GM12878 (cell line): ENCODE data around the gene TMEM150B. TPM values are rescaled to one million over a fixed set of nuclear protein-coding genes. Genes with fewer than 3 reads are reported as not detected.

Experiments
- ATAC-seq: fragments of 200-7000 bp; cut with Tn5 transposase; 3 replicates; pipeline ENCODE4 v1.9.1; 2020; ENCODE audit warnings: mild to moderate bottlenecking, moderate library complexity
- BruUV-seq: library from RNA; stranded (reverse); fragments of 400-500 nt; replicated peaks from 2 replicates; lab custom pipeline; 2021; lab: Mats Ljungman, UMichigan
- CTCF ChIA-PET: fragments of 300-600 bp; sonication (Branson Sonifier 250); formaldehyde crosslinking; extraction: SDS; loops from one replicate; lab custom pipeline; 2021; ENCODE audit warnings: inconsistent platforms; lab: Yijun Ruan, JAX
- POLR2A ChIA-PET: fragments of 350-600 bp; formaldehyde crosslinking; extraction: SDS; loops from one replicate; lab custom pipeline; 2021; ENCODE audit warnings: inconsistent platforms; lab: Charles Lee
- RAD21 ChIA-PET: fragments of 300-600 bp; sonication (Branson Sonifier 250); formaldehyde crosslinking; loops from one replicate; lab custom pipeline; 2023; ENCODE audit warnings: antibody characterized with exemption; ENCODE audit not compliant: unreplicated experiment; lab: Charles Lee
- SMC1A ChIA-PET: fragments of 300-600 bp; sonication (Branson Sonifier 250); formaldehyde crosslinking; loops from one replicate; lab custom pipeline; 2023; ENCODE audit not compliant: unreplicated experiment, uncharacterized antibody; lab: Charles Lee
- DNase-seq: peaks from one replicate; pipeline ENCODE4 v3.0.0-alpha.2; 2011; ENCODE audit warnings: low read depth, low spot score
- FAIRE-seq: peaks from 3 replicates; lab custom pipeline; 2011; peaks lifted over from hg19 to GRCh38; lab: Jason Lieb, UNC
- H2AFZ ChIP-seq: 2 replicates; pipeline ENCODE4 v1.6.0; 2011; ENCODE audit warnings: low read depth, low read length, control low read depth; ENCODE audit not compliant: control insufficient read depth
- H3K27ac ChIP-seq: 2 replicates; pipeline ENCODE4 v1.5.1; 2011; ENCODE audit warnings: control low read depth; ENCODE audit not compliant: control insufficient read depth, insufficient read depth
- H3K27me3 ChIP-seq, 2 experiments: replicated peaks in 1 of 2; 2 replicates each; pipeline versions ENCODE4 v1.6.0 to v1.6.1; 2011; ENCODE audit warnings: low read length in 1 of 2; ENCODE audit not compliant: control insufficient read depth in 2 of 2, insufficient read depth in 2 of 2
- H3K36me3 ChIP-seq, 2 experiments: 2 replicates each; pipeline ENCODE4 v1.5.1; 2011; ENCODE audit warnings: low read length in 1 of 2; ENCODE audit not compliant: control insufficient read depth in 2 of 2, insufficient read depth in 2 of 2
- H3K4me1 ChIP-seq: 2 replicates; pipeline ENCODE4 v1.6.1; 2011; ENCODE audit warnings: mild to moderate bottlenecking, low read length, moderate library complexity, mixed read lengths; ENCODE audit not compliant: control insufficient read depth, insufficient read depth
- H3K4me2 ChIP-seq: 2 replicates; pipeline ENCODE4 v1.6.0; 2011; ENCODE audit warnings: control low read depth; ENCODE audit not compliant: control insufficient read depth, insufficient read depth
- H3K4me3 ChIP-seq: fragments of 200-600 bp; sonication (generic); 2 replicates; pipeline ENCODE4 v1.5.1; 2016
- H3K79me2 ChIP-seq: 2 replicates; pipeline ENCODE4 v1.6.0; 2011; ENCODE audit warnings: low read length; ENCODE audit not compliant: control insufficient read depth, insufficient read depth
- H3K9ac ChIP-seq: 2 replicates; pipeline ENCODE4 v1.8.0; 2011; ENCODE audit warnings: low read length, control low read depth, mixed read lengths; ENCODE audit not compliant: control insufficient read depth, insufficient read depth
- H3K9me3 ChIP-seq: replicated peaks from 3 replicates; pipeline ENCODE4 v1.5.1; 2011; ENCODE audit warnings: mild to moderate bottlenecking, low read length; ENCODE audit not compliant: control insufficient read depth, insufficient read depth
- H4K20me1 ChIP-seq: 2 replicates; pipeline ENCODE4 v1.6.0; 2011; ENCODE audit not compliant: control insufficient read depth, insufficient read depth
- CHD2 ChIP-seq: IDR thresholded peaks from 2 replicates; pipeline ENCODE4 v1.6.1; 2011; ENCODE audit warnings: low read depth, low read length, improper control_type of control experiment, borderline replicate concordance
- CTCF ChIP-seq, 3 experiments: IDR thresholded peaks in 2 of 3; conservative IDR thresholded peaks in 1 of 3; 2 replicates each; pipeline ENCODE4 v1.5.1; 2011; ENCODE audit warnings: low read depth in 3 of 3, low read length in 3 of 3, mild to moderate bottlenecking in 3 of 3, control low read depth in 2 of 3, moderate library complexity in 2 of 3, inconsistent platforms in 1 of 3, mixed read lengths in 1 of 3; ENCODE audit not compliant: control insufficient read depth in 2 of 3, insufficient read depth in 1 of 3; ENCODE audit errors: extremely low read depth in 1 of 3
- FOXM1 ChIP-seq: IDR thresholded peaks from 2 replicates; pipeline ENCODE4 v1.6.1; 2012; ENCODE audit warnings: low read depth, mild to moderate bottlenecking, inconsistent platforms, low read length, moderate library complexity
- GABPA ChIP-seq: IDR thresholded peaks from 2 replicates; pipeline ENCODE4 v1.6.1; 2014; ENCODE audit warnings: antibody characterized with exemption, low read depth, mild to moderate bottlenecking, inconsistent platforms
- GATAD2B ChIP-seq: fragments of 450-650 bp; conservative IDR thresholded peaks from 2 replicates; pipeline ENCODE4 v1.6.1; 2017; ENCODE audit warnings: low read depth, mild to moderate bottlenecking, moderate library complexity
- HDAC6 ChIP-seq: fragments of 200-600 bp; sonication (generic); IDR thresholded peaks from one replicate; pipeline ENCODE4 v1.8.0; 2017; ENCODE audit warnings: antibody characterized with exemption; ENCODE audit not compliant: unreplicated experiment
- KDM1A ChIP-seq: fragments of 200-600 bp; sonication (generic); IDR thresholded peaks from 2 replicates; pipeline ENCODE4 v1.6.1; 2016; ENCODE audit warnings: borderline replicate concordance
- KLF5 ChIP-seq: fragments of 450-650 bp; IDR thresholded peaks from 2 replicates; pipeline ENCODE4 v1.6.1; 2014; ENCODE audit warnings: mild to moderate bottlenecking; ENCODE audit not compliant: partially characterized antibody
- MAX ChIP-seq: IDR thresholded peaks from 2 replicates; pipeline ENCODE4 v1.6.1; 2012; ENCODE audit warnings: low read depth, low read length, improper control_type of control experiment
- MTA3 ChIP-seq: IDR thresholded peaks from 2 replicates; pipeline ENCODE4 v1.6.1; 2012; ENCODE audit warnings: low read length, inconsistent platforms, borderline replicate concordance
- NR2C2 ChIP-seq: IDR thresholded peaks from 2 replicates; pipeline ENCODE4 v1.6.1; 2011; ENCODE audit warnings: borderline replicate concordance, low read depth; ENCODE audit not compliant: control insufficient read depth, insufficient read length
- RELA ChIP-seq: fragments of 450-650 bp; IDR thresholded peaks from 2 replicates; pipeline ENCODE4 v1.8.0; 2014; ENCODE audit warnings: borderline replicate concordance; ENCODE audit not compliant: partially characterized antibody
- STAT1 ChIP-seq: fragments of 450-650 bp; conservative IDR thresholded peaks from 2 replicates; pipeline ENCODE4 v1.6.1; 2014; ENCODE audit warnings: antibody characterized with exemption, mild to moderate bottlenecking
- ZNF274 ChIP-seq: IDR thresholded peaks from one replicate; pipeline ENCODE4 v1.8.0; 2011; ENCODE audit not compliant: insufficient read length, insufficient read depth
- ZNF622 ChIP-seq: fragments of 450-650 bp; IDR thresholded peaks from 2 replicates; pipeline ENCODE4 v1.6.1; 2017; ENCODE audit warnings: mild to moderate bottlenecking, inconsistent platforms
- WGBS: methylation state at CpG from one replicate; pipeline ENCODE4 v1.1.6; 2016; ENCODE audit warnings: low lambda C conversion rate; ENCODE audit not compliant: insufficient replicate concordance, insufficient coverage; ENCODE audit errors: missing lambda C conversion rate; 5-methylcytosine and 5-hydroxymethylcytosine counted together
- in situ Hi-C: fragments of 300-500 bp; cut with MboI; formaldehyde crosslinking; loops from 9 replicates; pipeline ENCODE4 v1.14.3; 2018; ENCODE audit warnings: mixed read lengths
- intact Hi-C: fragments of 100-400 bp; cut with micrococcal nuclease; formaldehyde crosslinking; loops from one replicate; pipeline ENCODE4 v1.14.2; 2022; ENCODE audit not compliant: unreplicated experiment
- polyA plus RNA-seq, 11 experiments: library from polyadenylated mRNA; depleted of rRNA in 4 of 11; unstranded in 6 of 11; stranded (reverse) in 5 of 11; fragments of >200 nt; fragmentation: Nextera tagmentation in 4 of 11; fragmentation: Illumina TruSeq in 1 of 11; extraction: Ambion mirVana in 4 of 11; extraction: Trizol in 1 of 11; gene quantifications; 1 replicate in 1 of 11; 2 replicates in 10 of 11; pipeline versions ENCODE4 v1.2.1 to v1.2.3, GENCODE V29; 2011 to 2016; ENCODE audit warnings: inconsistent platforms in 2 of 11, missing spikeins in 2 of 11, low read depth in 1 of 11
- total RNA-seq, 4 experiments: library from RNA; depleted of rRNA in 3 of 4; stranded (reverse); fragments of >200 nt in 3 of 4; fragmentation: Illumina TruSeq in 1 of 4; extraction: Trizol in 1 of 4; gene quantifications; 2 replicates each; pipeline versions ENCODE4 v1.2.1 to v1.2.3, GENCODE V29; 2013 to 2021
- TF ChIP-seq, protein P1 (sequence below): IDR thresholded peaks from 2 replicates; pipeline ENCODE4 v1.6.1; 2012; ENCODE audit warnings: mild to moderate bottlenecking, low read depth, low read length
- TF ChIP-seq, protein P2 (sequence below): IDR thresholded peaks from 2 replicates; pipeline ENCODE4 v1.6.1; 2011; ENCODE audit warnings: low read depth, mild to moderate bottlenecking, low read length, moderate library complexity, borderline replicate concordance; ENCODE audit errors: extremely low read depth

TMEM150B gene
- total and polyA plus RNA-seq, 10 of the 15 experiments (the other 5 are each of a cell fraction or from before 2014, with no cell fraction given), result 0.09 to 0.23 (median 0.18) TPM; not detected in 6

DNA sequence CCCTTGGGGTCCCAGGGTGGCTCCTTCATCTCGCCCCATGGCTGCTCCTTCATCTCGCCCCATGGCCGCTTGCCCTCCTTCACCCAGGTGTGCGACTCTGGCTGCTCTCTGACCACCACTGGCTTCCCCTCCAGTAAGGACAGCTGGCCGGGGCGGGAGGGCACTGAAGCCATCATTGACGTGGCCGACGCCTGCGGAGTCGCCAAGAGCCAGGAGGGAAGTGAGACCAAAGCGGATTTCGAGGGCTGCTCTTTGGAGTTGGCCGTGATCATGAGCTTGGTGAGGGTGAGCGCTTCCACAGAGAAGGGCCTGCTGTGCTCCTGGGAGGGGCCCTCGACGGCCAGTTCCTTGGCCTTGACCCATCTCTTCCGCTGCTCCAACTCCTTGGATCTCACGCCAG, 33.4 kb upstream of the TMEM150B start:
- POLR2A ChIA-PET, result no interaction called here
- no peak overlapping the region for H3K9ac ChIP-seq

More for the DNA sequence above, 33.4 kb upstream of the TMEM150B start:
- ChIA-PET CTCF (no interaction called here), SMC1A (no interaction called here), RAD21 (no interaction called here)
- ATAC-seq (no peak), DNase-seq (no peak), FAIRE-seq (no peak)
- H3K4me3 ChIP-seq, result no peak overlapping the region
- intact Hi-C loops, result no loop called here
- BruUV-seq, result no TSS peak
- 71% methylated on average over 19 of the region's 19 CpGs for WGBS
- H3K36me3 ChIP-seq, result no peaks in the 10 kb centered on the region
- H3K9me3 ChIP-seq, result no peaks in the 10 kb centered on the region
- H3K79me2 ChIP-seq, result no peaks in the 10 kb centered on the region
- peaks cover 0 to 8% of the 10 kb centered on the region in 2 experiments; a peak in 3 of 4 replicates for H3K27me3 ChIP-seq
- in situ Hi-C loops, result no loop called here
- no peak overlapping the region for H3K4me2 ChIP-seq
- H3K27ac ChIP-seq, result no peak overlapping the region
- no peak for TF ChIP-seq GABPA
- TF ChIP-seq, protein P1, sequence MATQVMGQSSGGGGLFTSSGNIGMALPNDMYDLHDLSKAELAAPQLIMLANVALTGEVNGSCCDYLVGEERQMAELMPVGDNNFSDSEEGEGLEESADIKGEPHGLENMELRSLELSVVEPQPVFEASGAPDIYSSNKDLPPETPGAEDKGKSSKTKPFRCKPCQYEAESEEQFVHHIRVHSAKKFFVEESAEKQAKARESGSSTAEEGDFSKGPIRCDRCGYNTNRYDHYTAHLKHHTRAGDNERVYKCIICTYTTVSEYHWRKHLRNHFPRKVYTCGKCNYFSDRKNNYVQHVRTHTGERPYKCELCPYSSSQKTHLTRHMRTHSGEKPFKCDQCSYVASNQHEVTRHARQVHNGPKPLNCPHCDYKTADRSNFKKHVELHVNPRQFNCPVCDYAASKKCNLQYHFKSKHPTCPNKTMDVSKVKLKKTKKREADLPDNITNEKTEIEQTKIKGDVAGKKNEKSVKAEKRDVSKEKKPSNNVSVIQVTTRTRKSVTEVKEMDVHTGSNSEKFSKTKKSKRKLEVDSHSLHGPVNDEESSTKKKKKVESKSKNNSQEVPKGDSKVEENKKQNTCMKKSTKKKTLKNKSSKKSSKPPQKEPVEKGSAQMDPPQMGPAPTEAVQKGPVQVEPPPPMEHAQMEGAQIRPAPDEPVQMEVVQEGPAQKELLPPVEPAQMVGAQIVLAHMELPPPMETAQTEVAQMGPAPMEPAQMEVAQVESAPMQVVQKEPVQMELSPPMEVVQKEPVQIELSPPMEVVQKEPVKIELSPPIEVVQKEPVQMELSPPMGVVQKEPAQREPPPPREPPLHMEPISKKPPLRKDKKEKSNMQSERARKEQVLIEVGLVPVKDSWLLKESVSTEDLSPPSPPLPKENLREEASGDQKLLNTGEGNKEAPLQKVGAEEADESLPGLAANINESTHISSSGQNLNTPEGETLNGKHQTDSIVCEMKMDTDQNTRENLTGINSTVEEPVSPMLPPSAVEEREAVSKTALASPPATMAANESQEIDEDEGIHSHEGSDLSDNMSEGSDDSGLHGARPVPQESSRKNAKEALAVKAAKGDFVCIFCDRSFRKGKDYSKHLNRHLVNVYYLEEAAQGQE, result no peak
- no peak for TF ChIP-seq ZNF622
- no peak for TF ChIP-seq KLF5
- no peak for TF ChIP-seq KDM1A
- TF ChIP-seq MAX, result no peak
- no peak for TF ChIP-seq CTCF (IDR thresholded peaks at IDR 0.05 in 2 of 3, conservative IDR thresholded peaks at IDR 0.05 in 1 of 3; ENCODE audit: control insufficient read depth in 2 of 3, extremely low read depth in 1 of 3, insufficient read depth in 1 of 3, low read depth in 3 of 3, low read length in 3 of 3)
- TF ChIP-seq FOXM1, result no peak
- TF ChIP-seq GATAD2B, result no peak
- no peak for TF ChIP-seq CHD2
- TF ChIP-seq NR2C2, result no peak
- no peak for TF ChIP-seq RELA
- TF ChIP-seq HDAC6, result no peak
- TF ChIP-seq MTA3, result no peak
- TF ChIP-seq STAT1, result no peak
- TF ChIP-seq, protein P2, sequence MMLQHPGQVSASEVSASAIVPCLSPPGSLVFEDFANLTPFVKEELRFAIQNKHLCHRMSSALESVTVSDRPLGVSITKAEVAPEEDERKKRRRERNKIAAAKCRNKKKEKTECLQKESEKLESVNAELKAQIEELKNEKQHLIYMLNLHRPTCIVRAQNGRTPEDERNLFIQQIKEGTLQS, result no peak
- no peak for TF ChIP-seq ZNF274
- TF ChIP-seq, all 136 proteins: peak for 0
- H2AFZ ChIP-seq, result no peak overlapping the region
- H3K4me1 ChIP-seq, result no peaks in the 10 kb centered on the region
- H4K20me1 ChIP-seq, result no peaks in the 10 kb centered on the region
